Measurements from ENCODE around the gene METTL8.
"Not testable (repeated sequence)": the region's sequence is repeated elsewhere in the genome, so short reads cannot be mapped to it uniquely, and the experiment has no call there.

METTL8 gene

DNA sequence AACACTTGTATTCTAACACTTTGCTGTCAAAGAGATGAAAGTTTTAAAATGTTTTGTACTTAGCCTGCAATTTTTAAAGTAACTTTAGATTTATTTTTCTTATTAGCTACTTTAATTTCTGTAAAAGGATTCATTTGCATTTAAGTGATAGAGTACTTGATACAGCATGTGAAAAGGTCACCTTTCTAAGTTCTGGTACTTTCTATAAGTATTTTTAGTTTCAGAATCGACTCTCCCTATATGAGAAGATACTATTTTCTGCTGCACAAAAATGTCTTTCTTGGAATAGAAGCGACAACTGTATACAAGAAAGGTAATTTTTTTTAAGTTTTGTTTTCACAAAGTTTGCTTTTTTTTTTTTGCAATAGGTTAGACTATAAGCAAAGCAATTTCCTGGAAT lies 72.9 kb downstream of the METTL8 start:
- no peak overlapping the region for H3K27ac Mint-ChIP-seq
- H3K4me1 Mint-ChIP-seq, result no peaks in the 10 kb centered on the region
- H3K27me3 Mint-ChIP-seq, result no peaks in the 10 kb centered on the region
- no peak overlapping the region for H3K4me3 Mint-ChIP-seq
- ATAC-seq, result no peak
- no peak for DNase-seq
- H3K9me3 Mint-ChIP-seq, result peaks cover 1% of the 10 kb centered on the region
- peaks cover 38% of the 10 kb centered on the region for H3K36me3 Mint-ChIP-seq (ENCODE audit: low read depth)

- peaks cover 31% of the 10 kb centered on the region for H3K36me3 Mint-ChIP-seq (ENCODE audit: low read depth)
- H3K27ac Mint-ChIP-seq, H3K4me3 Mint-ChIP-seq, ATAC-seq, H3K9me3 Mint-ChIP-seq, DNase-seq, H3K4me1 Mint-ChIP-seq, H3K27me3 Mint-ChIP-seq: not testable (repeated sequence)
Measured at GRCh38 chr2:171353746-171354145, 80.0 kb downstream of the METTL8 start.

DNA sequence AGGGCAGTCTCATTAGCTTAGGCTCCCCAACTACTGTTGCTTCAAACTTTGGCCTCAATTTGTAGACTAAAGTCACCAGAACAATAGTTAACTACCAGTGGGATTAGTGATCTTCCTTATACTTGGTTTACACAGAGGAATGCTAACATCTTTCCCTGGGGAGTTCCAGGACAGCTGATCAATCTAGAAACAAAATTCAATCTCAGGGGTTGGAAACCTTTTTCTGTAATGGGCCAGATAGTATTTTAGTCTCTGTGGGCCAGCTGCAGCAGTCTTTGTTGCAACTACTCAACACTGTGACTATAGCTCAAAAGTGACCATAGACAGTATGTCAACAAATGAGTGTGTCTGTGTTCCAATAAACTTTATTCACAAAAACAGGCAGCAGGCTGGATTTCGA lies 85.7 kb downstream of the METTL8 start:
- Mint-ChIP-seq H3K9me3 (peaks cover 4% of the 10 kb centered on the region), H3K27me3 (no peaks in the 10 kb centered on the region), H3K36me3 (ENCODE audit: low read depth) (peaks cover 5% of the 10 kb centered on the region), H3K4me3 (no peak overlapping the region), H3K4me1 (peaks cover 32% of the 10 kb centered on the region), H3K27ac (peak overlapping the region; percentile 70)
- DNase-seq (no peak), ATAC-seq (no peak)

DNA sequence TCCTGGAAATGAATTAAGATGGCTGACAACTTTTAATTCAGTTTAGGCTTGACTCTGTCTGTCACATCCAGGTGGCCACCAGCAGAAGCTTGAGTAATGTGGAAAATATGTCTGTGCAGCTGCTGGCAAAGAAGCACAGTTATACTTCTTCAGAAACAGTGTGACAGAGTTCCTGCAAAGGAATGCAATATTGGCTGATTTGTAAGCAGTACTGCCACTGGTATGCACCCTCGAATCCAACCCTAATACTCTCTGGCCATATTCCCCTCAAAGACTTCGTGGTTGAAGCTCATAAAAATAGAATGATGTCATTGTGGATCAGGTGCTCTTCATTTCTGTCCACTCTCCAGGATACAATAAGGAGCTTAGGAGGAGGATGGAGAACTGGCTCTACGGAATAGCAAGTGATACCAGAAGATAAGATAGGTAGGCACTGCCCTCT lies 86.2 kb downstream of the METTL8 start:
- H3K36me3 Mint-ChIP-seq (ENCODE audit: low read depth), result peaks cover 5% of the 10 kb centered on the region
- peak; percentile 88 for ATAC-seq
- H3K4me3 Mint-ChIP-seq, result no peak overlapping the region
- peak overlapping the region; percentile 70 for H3K27ac Mint-ChIP-seq
- DNase-seq, result no peak
- H3K27me3 Mint-ChIP-seq, result no peaks in the 10 kb centered on the region
- peaks cover 4% of the 10 kb centered on the region for H3K9me3 Mint-ChIP-seq
- H3K4me1 Mint-ChIP-seq, result peaks cover 32% of the 10 kb centered on the region

DNA sequence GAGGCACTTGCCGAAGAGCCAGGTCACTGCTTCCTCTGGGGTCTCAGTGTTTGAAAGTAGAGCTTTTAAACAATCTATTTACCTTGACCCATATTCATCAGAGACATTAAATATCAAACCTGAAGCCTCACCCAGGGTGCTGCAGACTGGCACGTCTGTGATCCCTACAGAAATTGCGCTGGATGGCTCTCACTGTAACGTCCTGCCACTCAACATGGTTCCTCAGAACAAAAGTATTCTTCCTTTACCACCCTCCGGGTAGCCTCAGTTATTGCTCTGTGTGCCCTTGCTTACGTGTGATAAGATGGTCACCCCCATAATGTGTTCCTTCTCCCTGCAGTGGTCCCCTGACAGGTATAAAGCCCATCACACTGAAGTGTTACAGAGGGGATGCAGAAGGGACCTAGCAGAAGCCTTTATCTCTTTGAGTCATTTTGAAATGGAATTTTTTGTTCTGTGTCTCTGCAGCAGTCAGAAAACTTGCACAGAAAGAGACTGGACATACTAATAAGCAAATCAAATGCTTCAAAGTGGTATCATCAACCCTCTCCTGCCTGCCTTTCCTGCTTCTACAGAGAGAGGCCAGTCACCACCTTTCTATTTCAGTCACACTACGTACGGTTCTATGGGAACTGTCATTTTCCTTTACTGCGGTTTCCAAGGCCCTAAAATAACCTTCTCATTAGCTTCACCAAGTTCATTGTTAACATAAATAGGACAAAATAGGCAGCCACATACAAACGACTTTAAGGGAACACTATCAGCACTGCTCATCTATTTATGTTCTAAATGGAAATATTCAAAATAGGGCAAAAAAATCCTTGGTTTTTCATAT lies 86.8 kb downstream of the METTL8 start:
- Mint-ChIP-seq H3K27ac (peak overlapping the region; percentile 70), H3K36me3 (ENCODE audit: low read depth) (peaks cover 2% of the 10 kb centered on the region), H3K4me1 (peaks cover 32% of the 10 kb centered on the region), H3K27me3 (no peaks in the 10 kb centered on the region), H3K4me3 (peak overlapping the region; percentile 14), H3K9me3 (peaks cover 2% of the 10 kb centered on the region)
- ATAC-seq (peak; percentile 71), DNase-seq (no peak)

DNA sequence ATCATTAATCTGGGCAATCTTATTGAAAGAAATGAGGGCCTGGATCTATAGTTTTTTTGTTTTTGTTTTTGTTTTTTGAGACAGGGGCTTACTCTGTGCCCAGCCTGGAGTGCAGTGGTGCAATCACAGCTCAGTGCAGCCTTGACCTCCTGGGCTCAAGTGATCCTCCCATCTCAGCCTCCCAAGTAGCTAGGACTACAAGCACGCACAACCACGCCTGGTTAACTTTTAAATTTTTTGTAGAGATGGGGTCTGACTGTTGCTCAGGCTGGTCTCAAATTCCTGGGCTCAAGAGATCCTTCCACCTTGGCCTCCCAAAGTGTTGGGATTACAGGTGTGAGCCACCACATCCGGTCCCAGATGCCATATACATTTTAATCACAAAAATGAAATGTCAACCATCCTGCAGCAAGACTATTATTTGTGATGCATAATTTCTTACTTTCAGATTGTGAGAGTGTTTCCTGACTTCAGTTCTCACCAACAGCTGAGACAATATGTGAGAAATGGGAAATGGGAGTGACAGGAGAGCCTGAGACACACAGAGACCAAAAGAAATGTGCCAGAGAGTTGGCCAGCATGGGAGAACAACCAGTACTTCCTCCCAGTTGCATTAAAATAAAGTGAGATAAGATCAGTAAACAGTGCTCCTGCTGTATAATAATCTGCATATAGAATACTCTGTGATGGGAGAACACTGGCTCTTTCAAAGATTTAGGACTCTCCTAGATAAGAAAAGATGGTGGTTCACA lies 87.6 kb downstream of the METTL8 start:
- Mint-ChIP-seq H3K9me3 (no peaks in the 10 kb centered on the region), H3K36me3 (ENCODE audit: low read depth) (no peaks in the 10 kb centered on the region), H3K27ac (peak overlapping the region; percentile 70), H3K4me3 (no peak overlapping the region), H3K27me3 (no peaks in the 10 kb centered on the region), H3K4me1 (peaks cover 32% of the 10 kb centered on the region)
- no peak for DNase-seq
- no peak for ATAC-seq

GRCh38 chr2:171344182-171344581 lies 89.6 kb downstream of the METTL8 start:
- ATAC-seq (no peak), DNase-seq (no peak)
- Mint-ChIP-seq H3K27me3 (no peaks in the 10 kb centered on the region), H3K9me3 (no peaks in the 10 kb centered on the region), H3K27ac (no peak overlapping the region), H3K36me3 (ENCODE audit: low read depth) (peaks cover 2% of the 10 kb centered on the region), H3K4me1 (peaks cover 31% of the 10 kb centered on the region), H3K4me3 (no peak overlapping the region)

GRCh38 chr2:171342067-171342413 lies 91.8 kb downstream of the METTL8 start:
- Mint-ChIP-seq H3K4me1 (peaks cover 32% of the 10 kb centered on the region), H3K4me3 (no peak overlapping the region), H3K27ac (no peak overlapping the region), H3K9me3 (peaks cover 3% of the 10 kb centered on the region), H3K36me3 (ENCODE audit: low read depth) (peaks cover 10% of the 10 kb centered on the region), H3K27me3 (no peaks in the 10 kb centered on the region)
- DNase-seq (no peak), ATAC-seq (no peak)

GRCh38 chr2:171341394-171342066 lies 92.3 kb downstream of the METTL8 start:
- no peak for ATAC-seq
- H3K27ac Mint-ChIP-seq, result no peak overlapping the region
- H3K9me3 Mint-ChIP-seq, result peaks cover 4% of the 10 kb centered on the region
- H3K36me3 Mint-ChIP-seq (ENCODE audit: low read depth), result peaks cover 13% of the 10 kb centered on the region
- H3K4me1 Mint-ChIP-seq, result peaks cover 30% of the 10 kb centered on the region
- H3K4me3 Mint-ChIP-seq, result no peak overlapping the region
- H3K27me3 Mint-ChIP-seq, result no peaks in the 10 kb centered on the region
- no peak for DNase-seq

DNA sequence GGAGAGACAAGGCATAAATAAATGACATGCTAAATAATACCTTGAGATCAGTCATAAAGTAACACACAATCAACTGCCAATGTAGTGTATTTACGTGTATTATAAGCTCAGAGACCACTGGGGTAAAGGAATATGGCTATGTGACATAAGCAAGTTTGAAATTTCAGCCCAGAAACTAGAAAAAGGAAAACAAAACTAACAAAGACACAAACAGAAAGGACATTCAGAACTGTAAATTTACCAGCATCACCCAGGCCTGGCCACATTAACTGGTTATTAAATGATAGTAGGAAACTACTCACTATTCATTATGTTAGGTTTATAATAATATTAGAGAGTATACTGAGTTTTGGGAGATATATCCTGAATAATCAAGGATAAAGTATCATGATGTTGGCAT lies 98.8 kb downstream of the METTL8 start:
- Mint-ChIP-seq H3K36me3 (ENCODE audit: low read depth) (peaks cover 26% of the 10 kb centered on the region), H3K27ac (no peak overlapping the region), H3K4me1 (peaks cover 38% of the 10 kb centered on the region)

GRCh38 chr2:171334171-171334570 lies 99.6 kb downstream of the METTL8 start:
- no peak for ATAC-seq
- H3K9me3 Mint-ChIP-seq, result peaks cover 4% of the 10 kb centered on the region
- DNase-seq, result no peak
- H3K27me3 Mint-ChIP-seq, result no peaks in the 10 kb centered on the region
- peaks cover 26% of the 10 kb centered on the region for H3K36me3 Mint-ChIP-seq (ENCODE audit: low read depth)
- no peak overlapping the region for H3K4me3 Mint-ChIP-seq
- peaks cover 37% of the 10 kb centered on the region for H3K4me1 Mint-ChIP-seq
- no peak overlapping the region for H3K27ac Mint-ChIP-seq

More for the DNA sequence above, 98.8 kb downstream of the METTL8 start:
- no peak overlapping the region for H3K4me3 Mint-ChIP-seq
- DNase-seq (no peak), ATAC-seq (no peak)
- peaks cover 4% of the 10 kb centered on the region for H3K9me3 Mint-ChIP-seq
- H3K27me3 Mint-ChIP-seq, result no peaks in the 10 kb centered on the region

GRCh38 chr2:171330155-171330956 lies 103.4 kb downstream of the METTL8 start:
- ATAC-seq (no peak), DNase-seq (no peak)
- H3K27ac Mint-ChIP-seq, result peak overlapping the region; percentile 39
- peaks cover 28% of the 10 kb centered on the region for H3K36me3 Mint-ChIP-seq (ENCODE audit: low read depth)
- peaks cover 44% of the 10 kb centered on the region for H3K4me1 Mint-ChIP-seq
- H3K4me3 Mint-ChIP-seq, result no peak overlapping the region
- H3K27me3 Mint-ChIP-seq, result no peaks in the 10 kb centered on the region
- H3K9me3 Mint-ChIP-seq, result no peaks in the 10 kb centered on the region

- ATAC-seq, result no peak
- Mint-ChIP-seq H3K27me3 (no peaks in the 10 kb centered on the region), H3K4me3 (no peak overlapping the region), H3K4me1 (peaks cover 49% of the 10 kb centered on the region), H3K9me3 (no peaks in the 10 kb centered on the region), H3K27ac (peak overlapping the region; percentile 78), H3K36me3 (ENCODE audit: low read depth) (peaks cover 43% of the 10 kb centered on the region)
- DNase-seq, result no peak
Measured at GRCh38 chr2:171327043-171327496, 106.7 kb downstream of the METTL8 start.
